Stimulated activated CD8-positive, alpha-beta memory T cell treated with anti-CD3 and anti-CD28 coated beads, Interleukin-12 subunit alpha, Interleukin-12 subunit beta, amount 100 ng/mL, for 24 hours (primary cell): ENCODE measurements around the gene CPPED1.
"Not testable (repeated sequence)": the region's sequence is repeated elsewhere in the genome, so short reads cannot be mapped to it uniquely, and the experiment has no call there.

ENCODE experiments used
- DNase-seq: peaks from one replicate; pipeline ENCODE4 v3.0.0-alpha.2; 2020; ENCODE audit errors: extremely low read depth

The CPPED1 gene

GRCh38 chr16:12767897-12768296, 35.8 kb downstream of the CPPED1 start:
- no peak for DNase-seq

DNA sequence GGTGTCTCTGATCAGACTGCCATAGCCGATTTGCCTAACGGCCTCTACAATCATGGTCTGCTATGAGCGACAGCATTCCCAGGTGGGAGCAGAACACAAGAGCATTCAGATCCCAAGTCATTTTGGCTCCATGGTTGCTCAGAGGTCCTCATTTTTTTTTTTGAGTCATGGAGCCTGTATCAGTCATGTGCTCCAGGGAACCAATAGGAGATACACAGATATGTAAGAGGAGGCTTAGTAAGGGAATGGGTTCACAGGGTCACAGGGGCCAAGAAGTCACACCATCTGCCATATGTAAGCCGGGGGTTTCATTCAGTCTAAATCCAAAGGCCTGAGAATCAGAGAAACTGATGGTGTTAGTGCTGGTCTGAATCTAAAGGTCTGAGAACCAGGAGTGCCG, 36.8 kb downstream of the CPPED1 start:
- DNase-seq = no peak

GRCh38 chr16:12766208-12766607, 37.5 kb downstream of the CPPED1 start:
- not testable (repeated sequence) for DNase-seq

GRCh38 chr16:12764813-12765488, 38.7 kb downstream of the CPPED1 start:
- no peak for DNase-seq

DNA sequence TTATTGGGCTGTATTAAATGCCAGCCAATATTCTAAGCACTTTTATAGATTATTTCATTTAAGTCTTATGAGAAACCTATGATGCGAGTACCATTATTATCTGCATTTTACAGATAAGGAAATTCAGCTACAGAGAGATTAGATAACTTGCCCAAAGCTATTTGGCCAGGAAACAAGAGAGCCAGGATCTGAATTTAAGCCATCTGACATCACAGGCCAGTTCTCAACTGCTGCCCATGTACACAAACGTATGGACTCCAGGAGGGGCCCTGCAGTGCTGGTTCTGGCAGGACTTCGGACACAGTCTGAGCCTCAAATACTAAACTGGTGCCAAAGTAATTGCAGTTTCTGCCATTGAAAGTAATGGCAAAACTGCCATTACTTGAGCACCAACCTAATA, 40.2 kb downstream of the CPPED1 start:
- no peak for DNase-seq

DNA sequence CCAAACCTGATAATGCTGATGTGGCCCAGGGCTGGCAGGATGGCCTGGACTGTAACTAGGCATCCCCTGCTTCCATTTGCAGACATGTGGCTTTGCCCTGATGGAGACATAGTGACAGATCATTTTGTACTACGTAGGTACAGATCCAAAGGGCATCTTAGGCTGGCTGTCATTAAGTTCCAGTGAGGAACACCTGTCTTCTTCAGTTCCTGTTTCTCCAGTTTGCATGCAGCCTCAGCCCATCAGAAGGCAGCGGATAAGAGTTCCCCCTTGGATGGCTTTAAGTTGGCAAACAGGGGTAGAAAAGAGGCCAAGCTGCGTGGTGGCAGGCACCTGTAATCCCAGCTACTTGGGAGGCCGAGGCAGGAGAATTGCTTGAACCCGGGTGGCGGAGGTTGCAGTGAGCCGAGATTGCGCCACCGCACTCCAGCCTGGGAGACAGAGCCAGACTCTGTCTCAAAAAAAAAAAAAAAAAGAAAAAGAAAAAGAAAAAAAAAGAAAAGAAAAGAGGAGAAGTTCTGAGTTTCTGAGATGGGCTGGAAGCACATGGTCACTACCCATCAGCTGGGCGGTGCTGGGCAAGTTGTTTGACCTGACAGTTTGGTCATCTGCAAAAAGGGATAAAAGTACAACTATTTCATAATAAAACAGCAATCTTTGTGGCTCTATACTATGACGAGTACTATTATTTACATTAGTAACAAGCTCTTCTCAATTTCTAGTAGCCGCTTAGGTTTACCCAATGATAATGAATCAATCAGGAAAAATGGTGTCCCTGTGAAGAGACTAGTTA, 42.7 kb downstream of the CPPED1 start:
- DNase-seq = no peak

DNA sequence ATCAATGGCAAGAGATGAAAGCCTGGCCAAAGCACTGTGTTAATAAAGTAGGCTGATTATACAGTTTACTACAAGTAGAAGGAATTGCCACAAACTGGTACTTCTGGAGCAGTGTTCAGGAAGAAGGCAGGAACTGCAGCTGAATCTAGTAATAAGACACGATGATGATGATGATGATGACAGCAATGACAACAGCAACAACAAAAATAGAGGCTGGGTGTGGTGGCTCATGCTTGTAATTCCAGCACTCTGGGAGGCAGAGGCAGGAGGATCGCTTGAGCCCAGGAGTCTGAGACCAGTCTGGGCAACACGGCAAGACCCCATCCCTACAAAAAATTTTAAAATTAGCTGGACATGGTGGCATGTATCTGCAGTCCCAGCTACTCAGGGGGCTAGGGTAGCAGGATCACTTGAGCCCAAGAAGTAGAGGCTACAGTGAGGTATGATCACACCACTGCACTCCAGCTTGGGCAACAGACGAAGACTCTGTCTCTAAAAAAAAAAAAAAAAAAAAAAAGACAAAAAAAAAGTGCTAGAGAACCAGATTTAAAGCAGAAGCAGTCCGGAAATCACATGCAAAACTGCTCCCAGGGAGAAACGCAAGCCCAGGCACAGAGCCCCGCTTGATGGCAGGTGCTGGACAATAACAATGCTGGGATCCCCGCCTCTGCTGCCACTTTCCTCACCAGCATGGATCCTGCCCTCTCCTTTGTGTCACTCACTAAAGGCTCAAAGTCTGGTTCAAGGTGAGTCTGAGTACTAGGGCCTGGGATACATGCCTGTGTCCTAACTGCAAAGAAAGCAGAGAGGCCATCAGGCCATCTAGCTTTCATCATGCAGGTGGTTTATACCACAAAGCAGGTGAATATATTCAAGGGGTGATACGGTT, 44.8 kb downstream of the CPPED1 start:
- DNase-seq = no peak

DNA sequence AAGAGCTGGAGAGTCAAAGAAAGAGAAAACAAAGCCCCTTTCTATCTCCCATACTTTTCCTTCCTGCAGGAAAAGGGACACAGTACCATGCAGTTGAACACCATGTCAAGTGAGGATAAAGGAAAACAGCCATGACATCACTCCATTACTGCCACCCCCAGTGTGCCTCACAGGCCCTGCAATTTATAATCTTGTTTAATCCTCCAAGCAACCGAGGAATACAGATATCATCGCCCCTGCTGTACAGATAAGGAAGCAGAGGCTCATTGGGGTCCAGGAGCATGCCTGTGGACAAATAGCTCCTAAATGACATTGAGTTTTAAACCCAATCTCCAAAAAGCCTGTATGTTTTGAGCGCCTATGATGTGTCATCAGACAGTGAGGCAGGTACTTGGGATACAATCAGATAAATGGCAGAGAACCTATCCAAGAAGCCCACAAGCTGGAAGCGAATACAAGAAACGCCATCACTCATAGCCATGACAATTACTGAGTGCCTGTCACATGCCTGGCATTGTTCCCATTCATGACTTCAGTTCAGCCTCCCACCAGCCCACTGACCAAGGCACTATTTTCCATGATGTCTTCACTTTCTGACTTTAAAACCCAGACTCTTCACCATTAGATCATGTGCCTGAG, 45.5 kb downstream of the CPPED1 start:
- DNase-seq = no peak

- DNase-seq = no peak
These were observed 46.1 kb downstream of the CPPED1 start for GRCh38 chr16:12757546-12757945.

DNA sequence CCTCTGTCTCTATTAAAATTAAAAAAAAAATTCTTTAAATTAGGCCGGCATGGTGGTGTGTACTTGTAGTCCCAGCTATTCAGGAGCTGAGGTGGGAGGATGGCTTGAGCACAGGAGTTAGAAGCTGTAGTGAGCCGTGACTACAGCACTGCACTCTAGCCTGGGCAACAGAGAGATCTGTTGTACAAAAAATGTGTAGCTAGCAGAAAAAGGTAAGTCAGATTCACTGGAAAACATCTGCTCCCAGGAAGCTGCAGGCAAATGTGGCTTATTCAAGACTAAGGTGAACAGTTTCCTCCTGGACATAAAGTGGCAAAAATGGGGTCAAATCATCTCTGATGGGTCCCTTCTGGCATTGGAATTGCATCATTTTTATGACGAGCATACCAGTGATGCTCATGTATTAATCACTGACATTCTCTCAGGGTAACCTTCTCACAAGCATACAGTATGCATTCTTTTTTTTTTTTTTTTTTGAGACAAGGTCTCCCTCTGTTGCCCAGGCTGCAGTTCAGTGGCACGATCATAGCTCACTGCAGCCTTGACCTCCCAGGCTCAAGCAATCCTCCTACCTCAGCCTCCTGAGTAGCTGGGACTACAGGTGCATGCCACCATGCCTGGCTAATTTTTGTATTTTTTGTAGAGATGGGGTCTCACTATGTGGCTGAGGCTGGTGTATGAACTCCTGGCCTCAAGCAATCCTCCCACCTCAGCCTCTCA, 48.7 kb downstream of the CPPED1 start:
- no peak for DNase-seq

- DNase-seq = no peak
These were observed 50.3 kb downstream of the CPPED1 start for GRCh38 chr16:12753203-12754023.

DNA sequence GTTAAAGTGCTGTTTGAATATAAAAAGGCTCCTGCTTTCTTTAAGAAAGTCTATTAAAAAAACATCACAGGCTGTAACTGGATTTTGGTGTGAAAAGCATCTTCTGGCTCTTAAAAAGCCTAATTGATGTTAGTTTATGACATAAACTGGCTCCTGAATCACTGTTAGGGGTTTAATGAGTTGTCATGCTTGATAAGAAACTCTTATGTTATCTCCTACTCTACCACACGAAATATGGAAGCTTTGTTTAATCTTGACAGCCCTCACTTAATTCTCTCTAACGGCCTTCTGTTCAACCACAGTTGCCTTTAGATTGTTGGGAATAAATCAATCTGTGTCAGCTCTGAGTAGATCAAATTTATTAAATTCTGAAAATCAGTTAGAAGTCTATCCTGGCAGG, 51.5 kb downstream of the CPPED1 start:
- DNase-seq = no peak

DNA sequence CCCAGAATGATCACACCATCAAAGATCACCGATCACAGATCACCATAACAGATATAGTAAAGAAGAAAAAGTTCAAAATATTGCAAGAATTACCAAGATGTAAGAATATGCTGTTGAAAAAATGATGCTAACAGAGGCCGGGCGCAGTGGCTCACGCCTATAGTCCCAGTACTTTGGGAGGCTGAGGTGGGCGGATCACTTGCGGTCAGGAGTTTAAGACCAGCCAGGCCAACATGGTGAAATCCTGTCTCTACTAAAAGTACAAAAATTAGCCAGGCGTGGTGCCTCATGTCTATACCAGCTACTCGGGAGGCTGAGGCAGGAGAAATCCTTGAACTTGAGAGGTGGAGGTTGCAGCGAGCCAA, 53.2 kb downstream of the CPPED1 start:
- no peak for DNase-seq

DNA sequence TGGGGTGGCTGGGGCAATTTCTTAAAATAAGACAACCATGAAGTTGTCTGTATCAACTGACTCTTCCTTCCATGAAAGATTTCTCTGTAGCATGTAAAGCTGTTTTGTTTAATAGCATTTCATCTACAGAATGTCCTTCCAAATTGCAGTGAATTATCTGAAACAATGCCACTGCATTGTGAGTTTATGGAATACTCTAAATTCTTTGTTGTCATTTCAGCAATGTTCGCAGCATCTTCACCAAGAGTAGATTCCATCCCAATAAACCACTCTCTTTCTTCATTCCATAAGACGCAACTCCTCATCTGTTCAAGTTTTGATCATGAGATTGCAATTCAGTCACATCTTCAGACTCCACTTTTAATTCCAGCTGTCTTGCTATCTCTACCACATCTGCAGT, 54.6 kb downstream of the CPPED1 start:
- DNase-seq = no peak

DNA sequence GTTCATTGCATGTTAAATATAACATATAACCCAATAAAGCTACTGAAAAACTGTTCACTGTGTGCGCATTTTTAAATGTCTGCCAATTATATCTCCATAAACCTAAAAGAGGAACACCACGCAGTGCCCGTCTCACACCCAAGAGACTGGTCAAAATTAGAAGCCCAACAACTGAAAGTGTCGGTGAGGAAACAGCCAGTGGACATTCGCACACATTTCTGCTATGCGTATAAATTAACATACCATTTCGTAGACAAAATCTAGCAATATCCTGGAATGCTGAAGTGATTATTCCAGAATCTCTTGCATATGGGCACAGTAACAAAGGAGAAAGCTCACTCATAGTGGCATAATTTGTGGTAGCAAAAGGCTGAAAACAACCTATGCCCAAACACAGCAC, 55.9 kb downstream of the CPPED1 start:
- no peak for DNase-seq

- DNase-seq = no peak
These were observed 56.4 kb downstream of the CPPED1 start for GRCh38 chr16:12747261-12747660.

DNA sequence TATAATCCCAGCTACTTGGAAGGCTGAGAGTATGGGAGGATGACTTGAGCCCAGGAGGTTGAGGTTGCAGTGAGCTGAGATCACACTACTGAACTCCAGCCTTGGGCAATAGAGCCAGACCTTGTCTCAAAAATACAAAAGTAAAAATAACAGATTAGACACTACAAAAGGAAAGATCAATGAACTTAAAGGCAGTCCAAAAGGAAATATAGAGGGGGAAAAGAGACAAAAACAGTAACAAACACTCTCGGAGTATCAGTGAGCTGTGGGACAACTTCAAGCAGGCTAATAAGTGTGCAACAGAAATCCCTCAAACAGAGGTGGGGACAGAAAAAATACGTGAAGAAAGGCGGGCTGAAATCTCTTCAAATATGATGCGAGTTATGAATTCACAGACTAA, 58.8 kb downstream of the CPPED1 start:
- no peak for DNase-seq

DNA sequence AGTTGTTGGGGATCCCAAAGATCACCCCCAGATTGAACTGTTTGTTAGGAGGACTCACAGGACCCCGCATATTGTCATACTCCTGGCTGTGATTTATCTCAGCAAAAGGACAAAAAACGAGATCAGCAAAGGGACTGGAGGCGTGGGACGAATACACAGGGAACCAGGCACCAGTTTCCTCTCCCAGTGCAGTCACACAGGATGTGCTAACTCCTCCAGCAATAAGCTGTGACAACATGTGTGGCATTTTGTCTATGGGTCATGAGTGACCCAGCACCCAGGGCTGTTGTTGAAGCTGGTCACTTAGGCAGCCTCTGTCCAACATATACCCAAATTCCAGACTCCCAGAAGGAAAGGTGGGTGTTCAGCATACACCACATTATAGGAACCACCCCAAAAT, 60.9 kb downstream of the CPPED1 start:
- no peak for DNase-seq

DNA sequence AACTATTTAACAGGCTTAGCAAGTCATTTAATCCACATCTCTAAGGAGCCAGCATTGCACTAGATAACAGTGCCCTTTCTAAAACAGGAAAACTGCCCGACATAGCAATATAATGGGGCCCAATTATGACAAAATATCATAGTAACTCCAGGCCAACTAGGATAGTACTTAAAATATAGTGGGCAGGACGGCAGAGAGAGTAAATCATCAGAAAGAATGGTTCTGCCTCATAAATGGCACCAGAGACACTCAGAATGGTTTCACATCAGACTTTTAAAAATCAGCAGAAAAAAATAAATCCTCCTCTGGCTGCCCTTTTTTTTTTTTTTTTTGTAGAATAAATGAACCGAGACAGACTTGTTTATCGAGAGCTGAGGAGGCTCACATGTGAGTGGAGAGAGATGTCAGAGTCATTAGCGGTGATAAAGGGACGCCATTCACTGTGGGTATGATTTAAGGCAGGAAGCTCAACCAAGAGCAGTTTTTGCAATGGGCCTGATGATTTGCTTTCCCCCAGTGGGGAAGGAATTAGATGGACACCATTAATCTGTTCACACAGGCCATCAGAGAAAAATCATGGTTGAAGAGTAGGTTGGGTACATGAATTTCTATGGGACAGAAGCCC, 62.6 kb downstream of the CPPED1 start:
- no peak for DNase-seq

- no peak for DNase-seq
These were observed 63.9 kb downstream of the CPPED1 start for GRCh38 chr16:12739738-12740137.
